Thyroid gland (tissue), 4 donors: Measurements from ENCODE around the gene TUBGCP2. TPM values are rescaled to one million over a fixed set of nuclear protein-coding genes. Genes with fewer than 3 reads are reported as not detected.

Experiments
- DNase-seq, 2 donors: peaks; one replicate each; pipeline ENCODE4 v3.0.0-alpha.2; 2019
- H3K27ac ChIP-seq, 3 donors: fragments of 200-600 bp; sonication (generic); 1 replicate in 2 of 3; 2 replicates in 1 of 3; pipeline ENCODE4 v1.5.1; 2016 to 2019; ENCODE audit warnings: mild to moderate bottlenecking in 1 of 3, moderate library complexity in 1 of 3
- H3K27me3 ChIP-seq: fragments of 200-600 bp; sonication (generic); one replicate; pipeline ENCODE4 v1.5.1; 2019
- H3K36me3 ChIP-seq, 2 donors: fragments of 200-600 bp; sonication (generic); one replicate each; pipeline ENCODE4 v1.5.1; 2016 to 2019
- H3K4me1 ChIP-seq, 2 donors: fragments of 200-600 bp; sonication (generic); one replicate each; pipeline ENCODE4 v1.5.1; 2017 to 2019
- H3K4me3 ChIP-seq, 3 donors: fragments of 200-600 bp; sonication (generic); replicated peaks in 1 of 3; 1 replicate in 2 of 3; 2 replicates in 1 of 3; pipeline ENCODE4 v1.5.1; 2016; ENCODE audit warnings: mild to moderate bottlenecking in 1 of 3
- H3K9me3 ChIP-seq: fragments of 200-600 bp; sonication (generic); one replicate; pipeline ENCODE4 v1.5.1; 2017
- POLR2A ChIP-seq, 2 donors: fragments of 450-650 bp; IDR thresholded peaks; one replicate each; pipeline ENCODE4 v1.6.1; 2017; ENCODE audit warnings: antibody characterized with exemption in 2 of 2, mild to moderate bottlenecking in 2 of 2, moderate library complexity in 1 of 2
- WGBS, 2 donors: methylation state at CpG; one replicate each; pipeline ENCODE4 v1.1.5; 2017; 5-methylcytosine and 5-hydroxymethylcytosine counted together
- intact Hi-C: fragments of 100-400 bp; cut with DNase I; formaldehyde crosslinking; loops from one replicate; pipeline ENCODE4 v1.15.1; 2023
- total RNA-seq, 4 donors: library from RNA; depleted of rRNA; stranded (reverse); fragments of >200 nt; gene quantifications; one replicate each; pipeline ENCODE4 v1.2.3, GENCODE V29; 2016
- TF ChIP-seq, protein P1 (sequence below), 6 experiments: fragments of 200-600 bp in 3 of 6; fragments of 450-650 bp in 3 of 6; sonication (generic) in 3 of 6; IDR thresholded peaks; one replicate each; pipeline ENCODE4 v1.5.1; 2016 to 2019; ENCODE audit warnings: antibody characterized with exemption in 6 of 6, mild to moderate bottlenecking in 2 of 6, inconsistent platforms in 1 of 6, moderate library complexity in 1 of 6

Gene TUBGCP2
- total RNA-seq, 4 donors from 2014 or later: 56.5 to 73.3 (median 62.9) TPM

DNA sequence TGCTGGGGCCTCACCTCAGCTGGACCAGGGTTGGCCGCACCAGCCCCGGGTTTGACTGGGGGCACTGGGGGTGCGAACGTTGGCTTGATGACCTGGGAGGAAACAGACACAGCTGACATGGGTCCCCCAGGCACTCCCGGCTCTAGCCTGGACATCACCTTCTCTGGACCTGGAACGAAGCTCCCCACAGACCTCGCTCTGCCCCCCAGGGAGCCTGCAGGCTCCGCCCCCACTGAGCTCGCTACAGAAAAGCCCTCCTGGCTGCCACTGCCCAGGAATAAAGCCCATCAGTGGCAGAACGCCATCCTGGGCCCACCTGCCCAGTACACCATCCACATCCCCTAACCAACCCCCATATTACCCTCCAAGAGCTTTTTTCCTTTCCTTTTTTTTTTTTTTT, 45.0 kb downstream of the TUBGCP2 start:
- WGBS, 2 donors: 90 to 91% methylated on average over 6 of the region's 10 CpGs
- Histone ChIP-seq H3K4me3 (no peak overlapping the region), H3K9me3 (no peaks in the 10 kb centered on the region), H3K4me1 (peaks cover 4 to 24% of the 10 kb centered on the region in 2 donors), H3K27me3 (no peaks in the 10 kb centered on the region), H3K27ac (no peak overlapping the region), H3K36me3 (no peaks in the 10 kb centered on the region)
- intact Hi-C loops: loop anchor here (5.0 kb wide), 1 partner anchor 49 kb away; no protein-coding TSS in a partner anchor
- no peak for DNase-seq
- TF ChIP-seq, protein P1, sequence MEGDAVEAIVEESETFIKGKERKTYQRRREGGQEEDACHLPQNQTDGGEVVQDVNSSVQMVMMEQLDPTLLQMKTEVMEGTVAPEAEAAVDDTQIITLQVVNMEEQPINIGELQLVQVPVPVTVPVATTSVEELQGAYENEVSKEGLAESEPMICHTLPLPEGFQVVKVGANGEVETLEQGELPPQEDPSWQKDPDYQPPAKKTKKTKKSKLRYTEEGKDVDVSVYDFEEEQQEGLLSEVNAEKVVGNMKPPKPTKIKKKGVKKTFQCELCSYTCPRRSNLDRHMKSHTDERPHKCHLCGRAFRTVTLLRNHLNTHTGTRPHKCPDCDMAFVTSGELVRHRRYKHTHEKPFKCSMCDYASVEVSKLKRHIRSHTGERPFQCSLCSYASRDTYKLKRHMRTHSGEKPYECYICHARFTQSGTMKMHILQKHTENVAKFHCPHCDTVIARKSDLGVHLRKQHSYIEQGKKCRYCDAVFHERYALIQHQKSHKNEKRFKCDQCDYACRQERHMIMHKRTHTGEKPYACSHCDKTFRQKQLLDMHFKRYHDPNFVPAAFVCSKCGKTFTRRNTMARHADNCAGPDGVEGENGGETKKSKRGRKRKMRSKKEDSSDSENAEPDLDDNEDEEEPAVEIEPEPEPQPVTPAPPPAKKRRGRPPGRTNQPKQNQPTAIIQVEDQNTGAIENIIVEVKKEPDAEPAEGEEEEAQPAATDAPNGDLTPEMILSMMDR (IDR thresholded peaks at IDR 0.05): no peak
- no peak for TF ChIP-seq POLR2A (IDR thresholded peaks at IDR 0.05)

DNA sequence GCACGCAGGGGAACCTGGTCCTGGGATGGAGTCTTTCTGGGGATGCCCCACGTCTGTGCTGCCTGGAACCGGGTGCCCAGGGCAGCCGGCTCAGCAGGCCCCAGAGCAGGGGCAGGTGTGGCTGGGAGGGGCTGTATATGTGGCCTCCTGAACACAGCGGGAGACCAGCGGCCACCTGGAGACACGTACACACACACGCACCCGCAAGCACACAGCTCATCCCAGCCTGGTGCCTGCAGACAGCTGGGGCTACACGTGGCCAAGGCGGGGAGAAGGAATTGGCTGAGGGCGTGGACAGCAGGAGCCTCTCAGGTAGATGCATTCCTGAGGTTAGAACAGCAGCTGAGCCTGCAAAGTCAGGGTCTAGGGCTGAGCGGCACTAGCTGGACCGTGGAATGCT, 46.0 kb downstream of the TUBGCP2 start:
- 73 to 90% methylated on average over 6 to 11 of the region's 14 CpGs for WGBS, 2 donors
- Histone ChIP-seq H3K27ac (no peak overlapping the region), H3K4me3 (no peak overlapping the region), H3K36me3 (no peaks in the 10 kb centered on the region), H3K4me1 (peaks cover 14 to 34% of the 10 kb centered on the region in 2 donors), H3K27me3 (no peaks in the 10 kb centered on the region), H3K9me3 (no peaks in the 10 kb centered on the region)
- peak in 1 of 2 donors; percentile 31 for DNase-seq
- TF ChIP-seq, protein P1 (IDR thresholded peaks at IDR 0.05): no peak
- intact Hi-C loops: loop anchor here (5.0 kb wide), 1 partner anchor 50 kb away; no protein-coding TSS in a partner anchor

DNA sequence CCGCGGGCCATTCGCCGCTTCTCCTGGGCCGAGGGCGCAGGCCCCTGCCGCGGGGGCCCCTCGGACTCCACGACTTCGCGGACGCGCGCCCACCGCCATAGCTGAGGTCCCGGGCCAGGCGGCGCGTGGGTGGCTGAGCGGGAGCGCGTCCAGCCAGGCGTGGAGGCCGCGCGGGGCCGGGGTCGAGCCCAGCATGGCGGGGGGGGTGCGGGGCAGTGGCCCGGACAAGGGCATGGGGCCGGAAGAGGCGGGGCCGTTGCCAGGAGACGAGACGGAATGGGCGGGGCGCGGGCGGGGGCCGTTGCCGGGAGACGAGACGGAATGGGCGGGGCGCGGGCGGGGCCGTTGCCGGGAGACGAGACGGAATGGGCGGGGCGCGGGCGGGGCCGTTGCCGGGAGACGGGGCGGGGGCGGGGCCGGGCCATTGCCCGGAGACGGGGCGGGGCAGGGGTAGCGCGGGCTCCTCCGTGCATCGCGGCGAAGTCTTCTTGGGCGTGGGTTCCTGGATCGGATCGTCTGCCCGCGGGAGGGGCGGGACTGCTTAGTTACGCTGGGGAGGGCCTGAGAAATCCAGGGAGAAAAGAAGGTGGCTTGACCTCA, 46.8 kb downstream of the TUBGCP2 start:
- no peaks in the 10 kb centered on the region for H3K27me3 ChIP-seq
- peak; percentile 86 to 89 for DNase-seq
- peak overlapping the region; percentile 71 to 89 (median 84) for H3K4me3 ChIP-seq
- intact Hi-C loops: loop anchor here (5.0 kb wide), 1 partner anchor 50 kb away; no protein-coding TSS in a partner anchor
- peaks cover 17 to 42% of the 10 kb centered on the region in 2 donors for H3K4me1 ChIP-seq
- TF ChIP-seq POLR2A (IDR thresholded peaks at IDR 0.05): peak in 1 of 2 donors; percentile 62
- TF ChIP-seq, protein P1 (IDR thresholded peaks at IDR 0.05): no peak
- H3K9me3 ChIP-seq: no peaks in the 10 kb centered on the region
- 0 to 5% methylated on average over 16 to 28 of the region's 79 CpGs for WGBS, 2 donors
- H3K36me3 ChIP-seq: no peaks in the 10 kb centered on the region
- H3K27ac ChIP-seq: peak overlapping the region; percentile 74 to 84 (median 80)

DNA sequence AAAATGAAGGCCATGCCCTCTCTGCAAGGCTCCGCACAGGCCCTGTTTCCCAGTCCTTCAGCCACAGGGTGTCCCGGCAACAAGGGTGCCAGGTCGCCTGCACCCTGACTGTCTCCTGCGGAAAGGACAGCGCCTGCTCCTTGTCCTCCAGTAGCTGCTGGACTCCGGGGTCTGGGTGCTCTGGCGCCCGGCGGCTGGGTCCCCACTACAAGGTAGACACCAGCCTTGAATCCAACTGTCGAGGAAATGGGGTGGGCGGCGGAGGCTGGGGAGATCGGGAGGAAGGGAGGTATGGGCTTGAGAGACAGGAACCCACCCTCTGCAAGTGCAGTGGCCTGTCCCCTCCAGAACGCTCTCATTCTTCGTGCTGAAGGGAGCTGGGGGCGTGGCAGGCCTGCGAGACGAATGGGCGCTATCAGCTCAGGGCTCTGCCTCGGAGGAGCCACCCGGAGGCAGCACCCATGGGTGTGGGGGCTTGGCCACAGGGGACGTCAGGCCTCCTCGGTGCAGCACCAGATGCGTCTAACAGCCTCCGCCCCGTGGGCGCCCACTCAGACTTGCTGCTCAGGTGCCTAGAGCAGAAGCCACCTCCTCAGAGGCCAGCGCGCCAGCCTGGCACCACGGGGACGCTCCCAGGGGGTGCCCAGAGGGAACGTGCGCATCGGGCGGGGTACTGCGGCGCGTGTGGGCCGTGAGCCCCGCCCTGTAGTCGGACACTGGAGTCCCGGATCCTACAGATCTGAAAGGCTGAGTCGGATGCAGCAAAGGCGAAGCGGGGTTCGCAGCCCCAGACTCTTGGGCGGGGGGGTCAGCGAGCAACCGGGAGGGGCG, 47.6 kb downstream of the TUBGCP2 start:
- TF ChIP-seq POLR2A (IDR thresholded peaks at IDR 0.05): no peak
- TF ChIP-seq, protein P1 (IDR thresholded peaks at IDR 0.05): no peak
- no peaks in the 10 kb centered on the region for H3K27me3 ChIP-seq
- DNase-seq: peak; percentile 72 to 76
- intact Hi-C loops: loop anchor here (5.0 kb wide), 1 partner anchor 51 kb away; no protein-coding TSS in a partner anchor
- no peaks in the 10 kb centered on the region for H3K9me3 ChIP-seq
- H3K36me3 ChIP-seq: no peaks in the 10 kb centered on the region
- peak overlapping the region; percentile 71 to 89 (median 84) for H3K4me3 ChIP-seq
- WGBS, 2 donors: 0 to 33% methylated on average over 1 to 26 of the region's 50 CpGs
- peak overlapping the region; percentile 74 to 84 (median 80) for H3K27ac ChIP-seq
- peaks cover 17 to 42% of the 10 kb centered on the region in 2 donors for H3K4me1 ChIP-seq
